GM18873 (cell line): ENCODE measurements around the gene SPTSSB.
A peak's percentile ranks its signal among the peaks of the same experiment; 100 is the strongest.

Source experiments
- ATAC-seq: cut with Tn5 transposase; IDR thresholded peaks from one replicate; pipeline ENCODE4 v1.9.1; 2021; ENCODE audit warnings: mild to moderate bottlenecking, moderate library complexity, moderate number of reproducible peaks; ENCODE audit not compliant: unreplicated experiment, low FRiP score

Gene SPTSSB

DNA sequence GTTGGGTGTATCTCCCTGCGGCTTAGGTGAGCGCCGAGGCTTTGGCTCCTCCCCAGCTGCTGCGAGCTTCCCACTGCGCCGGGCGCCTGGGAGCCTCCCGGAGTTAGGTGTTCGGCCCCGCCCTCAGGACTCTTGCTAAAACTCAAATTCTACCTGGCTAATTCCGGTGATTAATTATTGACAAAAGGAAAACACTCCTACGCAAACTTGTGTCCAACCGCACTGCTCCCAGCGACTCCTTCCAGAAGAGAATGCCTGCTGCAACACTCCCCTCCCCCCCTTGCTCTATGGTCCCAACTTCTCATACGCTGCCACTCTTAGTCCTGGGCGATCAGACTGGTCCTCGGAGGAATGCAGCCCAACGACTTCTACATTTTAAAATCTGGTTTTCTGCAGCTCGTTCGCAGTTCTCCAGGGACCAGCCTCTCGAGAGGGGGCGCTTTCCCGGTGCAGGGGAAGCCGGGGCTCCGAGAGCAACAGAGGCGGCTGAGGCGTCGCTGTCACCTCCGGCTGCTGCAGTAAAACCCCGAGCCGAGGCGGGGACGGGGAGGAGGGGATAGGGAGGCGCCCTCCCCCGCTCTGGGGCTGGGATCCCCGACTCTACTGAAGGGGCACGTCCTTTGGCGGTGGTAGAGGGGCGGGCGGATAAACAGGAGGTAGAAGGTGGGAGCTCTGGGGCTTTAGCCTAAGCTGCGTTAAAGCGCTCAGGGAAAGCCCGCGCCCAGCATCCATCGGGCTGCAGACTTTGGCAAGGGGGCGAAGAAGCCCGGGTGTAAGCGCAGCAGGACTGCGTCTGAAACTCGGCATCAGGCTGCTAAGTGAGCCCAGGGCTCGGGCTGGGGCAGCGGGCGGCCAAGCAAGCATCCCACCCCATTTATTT, at the start of gene SPTSSB:
TSS of gene SPTSSB (minus strand) at position 77 of the 880 bp plus-strand sequence. CDS start 25,194 bp downstream, outside the sequence.
- peak; percentile 36 for ATAC-seq

DNA sequence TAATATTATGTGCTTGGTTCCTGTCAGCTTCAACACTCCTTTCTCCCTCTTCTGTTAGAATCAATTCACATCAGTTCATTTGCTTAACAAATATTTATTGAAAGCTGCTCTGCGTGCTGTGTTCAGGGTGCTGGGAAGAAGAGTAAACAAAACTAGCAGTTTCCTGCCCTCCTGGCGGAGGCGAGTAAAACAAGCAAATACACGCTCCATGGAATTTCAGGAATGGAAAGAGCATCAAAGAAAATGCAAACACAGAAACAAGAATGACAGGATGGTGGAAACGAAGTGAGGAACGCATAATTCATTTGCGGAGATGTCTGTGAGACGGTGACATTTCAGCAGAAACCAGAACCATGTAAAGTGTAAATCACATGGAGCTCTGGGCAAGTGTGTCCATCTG, 49.4 kb upstream of the SPTSSB start:
- no peak for ATAC-seq

GRCh38 chr3:161419555-161420333, 48.4 kb upstream of the SPTSSB start:
- no peak for ATAC-seq

GRCh38 chr3:161415506-161416231, 44.4 kb upstream of the SPTSSB start:
- no peak for ATAC-seq

DNA sequence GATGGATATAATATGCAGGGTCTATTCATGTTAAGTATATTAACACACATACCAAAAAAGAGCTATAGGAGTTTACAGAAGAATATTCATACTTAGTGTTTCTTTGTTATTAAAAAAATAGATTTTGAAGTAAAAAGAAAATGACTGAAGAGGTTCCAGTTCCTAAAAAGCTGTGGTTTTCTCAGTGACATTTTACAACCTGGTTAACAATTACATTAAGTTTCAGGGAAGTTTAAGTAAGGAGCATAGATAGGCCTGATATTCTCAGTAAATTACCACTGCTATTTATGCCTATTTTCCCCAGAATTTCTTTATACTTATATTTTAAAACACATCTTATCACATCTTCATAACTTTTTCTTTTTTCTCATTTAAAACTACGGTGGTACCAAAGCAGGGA, 43.6 kb upstream of the SPTSSB start:
- ATAC-seq = no peak

- ATAC-seq = peak; percentile 54
Observed at GRCh38 chr3:161413855-161414210, 42.5 kb upstream of the SPTSSB start.

DNA sequence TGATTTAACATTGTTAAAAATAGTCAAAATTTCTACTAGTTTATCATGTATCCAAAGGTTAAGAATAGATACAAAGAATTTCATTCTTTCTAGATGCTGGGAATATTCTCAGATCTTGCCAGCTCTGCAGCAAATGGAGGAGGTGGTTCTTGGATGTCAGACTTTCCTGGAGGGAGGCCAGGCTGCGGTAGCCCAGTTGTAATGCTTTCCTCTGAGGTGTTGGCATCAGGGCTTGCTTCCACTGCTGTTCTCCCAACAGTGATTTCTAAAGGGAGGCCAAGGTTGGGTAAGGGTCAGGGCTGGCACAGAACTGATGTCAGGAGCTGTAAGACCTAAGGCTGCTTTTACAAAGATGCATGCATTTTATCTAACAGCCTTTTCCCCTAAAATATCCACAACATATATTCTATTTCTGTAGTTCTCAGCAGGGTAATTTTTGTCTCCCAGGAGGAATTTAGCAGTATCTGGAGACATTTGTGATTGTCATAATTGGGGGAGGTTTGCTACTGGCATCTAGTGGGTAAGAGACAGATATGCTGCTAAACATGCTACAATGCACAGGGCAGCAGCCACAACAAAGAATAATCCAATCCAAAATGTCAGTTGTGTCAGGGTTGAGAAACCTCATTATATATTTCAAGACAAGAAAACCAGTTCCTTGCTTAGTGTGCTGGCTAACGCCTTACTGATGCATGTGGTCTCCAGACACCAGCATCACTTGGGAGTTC, 42.0 kb upstream of the SPTSSB start:
- peak; percentile 33 for ATAC-seq

GRCh38 chr3:161412123-161412522, 40.8 kb upstream of the SPTSSB start:
- ATAC-seq = no peak

DNA sequence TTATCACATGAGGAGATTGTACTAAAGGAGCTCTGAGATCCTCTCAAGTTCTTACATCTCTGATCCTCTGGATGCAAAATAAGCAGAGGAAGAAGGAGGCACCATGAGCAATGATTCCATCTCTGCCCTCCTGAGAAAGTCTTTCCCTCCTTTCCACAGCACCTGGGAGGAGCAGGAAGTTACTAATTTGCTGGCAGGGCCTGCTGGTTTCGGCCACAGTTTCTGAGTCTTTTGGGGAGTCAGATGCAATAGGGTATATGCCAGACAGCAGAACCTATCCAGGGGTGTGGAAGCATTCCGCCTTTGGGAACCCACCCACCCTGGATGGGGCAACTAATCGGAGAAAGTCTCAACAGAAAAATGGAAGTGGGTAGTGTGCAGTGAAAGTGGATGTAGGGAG, 38.5 kb upstream of the SPTSSB start:
- no peak for ATAC-seq

DNA sequence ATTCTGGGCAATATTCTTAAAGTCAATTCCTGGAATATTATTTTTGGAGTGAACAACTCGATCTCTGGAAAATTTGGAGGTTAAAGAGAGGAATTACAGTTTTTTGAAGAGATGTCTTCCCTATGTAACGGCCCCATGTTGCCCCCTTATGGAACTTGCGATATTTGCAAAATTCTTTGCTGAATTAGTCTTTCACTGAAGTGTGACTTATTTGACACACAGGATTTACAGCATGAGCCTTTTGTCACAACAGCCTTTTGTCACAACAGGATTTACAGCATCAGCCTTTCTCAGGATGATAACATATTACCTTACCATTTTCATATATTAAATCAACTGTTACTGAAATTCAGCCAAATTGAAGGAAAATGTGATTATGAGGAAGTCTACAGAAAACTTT, 37.8 kb upstream of the SPTSSB start:
- ATAC-seq = no peak

- ATAC-seq = no peak
Observed at GRCh38 chr3:161406594-161407555, 35.6 kb upstream of the SPTSSB start.

- ATAC-seq = no peak
Observed at GRCh38 chr3:161405836-161406235, 34.5 kb upstream of the SPTSSB start.

- ATAC-seq = no peak
Observed at GRCh38 chr3:161405087-161405486, 33.8 kb upstream of the SPTSSB start.

DNA sequence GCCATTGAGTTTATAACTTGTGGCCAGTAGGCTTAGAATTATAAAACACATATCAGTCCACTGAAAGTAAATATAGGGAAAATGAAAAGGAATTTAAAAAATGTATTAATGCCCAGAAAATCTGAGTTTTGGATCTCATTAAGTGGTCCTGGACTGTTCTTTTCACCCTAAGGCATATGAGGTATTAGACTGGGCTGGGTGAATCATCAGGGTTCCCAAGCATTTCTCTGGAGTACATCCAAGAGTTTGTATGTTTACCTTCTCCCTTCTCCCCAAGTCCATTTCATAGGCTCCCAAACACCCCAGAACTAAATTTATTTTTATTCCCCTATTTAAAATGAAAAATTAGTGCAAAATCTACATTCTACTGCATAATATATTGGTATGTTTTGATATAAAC, 31.9 kb upstream of the SPTSSB start:
- no peak for ATAC-seq

GRCh38 chr3:161401389-161401788, 30.1 kb upstream of the SPTSSB start:
- ATAC-seq = no peak

DNA sequence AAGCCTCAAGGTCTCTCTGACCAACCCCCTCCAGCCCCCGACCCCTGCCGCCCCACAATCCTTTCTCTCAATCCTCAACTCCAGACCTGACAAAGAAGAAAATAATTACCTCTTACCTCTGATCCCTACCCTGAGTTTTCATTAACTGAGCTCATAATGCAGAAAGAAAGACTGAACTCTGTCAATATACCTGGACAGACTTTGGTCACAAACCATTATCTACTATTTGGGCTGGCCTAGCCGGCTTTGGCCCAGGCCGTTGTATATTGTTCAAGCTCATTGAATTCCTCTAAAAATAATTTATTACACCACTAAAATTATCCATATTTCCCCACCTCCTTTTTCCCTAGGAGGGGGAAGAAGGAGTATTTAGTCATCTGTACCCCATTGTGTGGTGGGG, 29.3 kb upstream of the SPTSSB start:
- no peak for ATAC-seq

GRCh38 chr3:161395115-161396012, 24.0 kb upstream of the SPTSSB start:
- no peak for ATAC-seq

DNA sequence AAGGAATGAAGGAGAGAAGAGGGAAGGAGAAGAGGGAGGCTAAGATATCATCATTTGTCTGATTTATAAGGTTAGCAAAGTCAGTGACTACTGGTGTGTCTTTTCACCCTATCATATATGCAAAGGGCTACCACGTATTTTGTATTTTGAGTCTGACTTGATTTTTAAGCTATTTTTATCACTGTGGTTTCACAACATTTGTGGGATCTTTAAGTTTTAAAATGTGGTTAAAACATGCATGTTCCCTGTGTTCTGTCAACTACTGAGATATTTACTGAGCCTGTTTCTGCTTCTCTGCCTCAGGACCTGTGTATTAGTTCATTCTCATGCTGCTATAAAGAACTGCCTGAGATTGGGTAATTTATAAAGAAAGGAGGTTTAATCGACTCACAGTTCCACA, 22.5 kb upstream of the SPTSSB start:
- no peak for ATAC-seq
